Measurements from ENCODE around the gene TMEM14C. TPM values are rescaled to one million over a fixed set of nuclear protein-coding genes. Genes with fewer than 3 reads are reported as not detected.
"Not testable (repeated sequence)": the region's sequence is repeated elsewhere in the genome, so short reads cannot be mapped to it uniquely, and the experiment has no call there.

Gene TMEM14C
- total RNA-seq, 2 donors from 2014 or later, result 67.2 to 91.1 TPM

DNA sequence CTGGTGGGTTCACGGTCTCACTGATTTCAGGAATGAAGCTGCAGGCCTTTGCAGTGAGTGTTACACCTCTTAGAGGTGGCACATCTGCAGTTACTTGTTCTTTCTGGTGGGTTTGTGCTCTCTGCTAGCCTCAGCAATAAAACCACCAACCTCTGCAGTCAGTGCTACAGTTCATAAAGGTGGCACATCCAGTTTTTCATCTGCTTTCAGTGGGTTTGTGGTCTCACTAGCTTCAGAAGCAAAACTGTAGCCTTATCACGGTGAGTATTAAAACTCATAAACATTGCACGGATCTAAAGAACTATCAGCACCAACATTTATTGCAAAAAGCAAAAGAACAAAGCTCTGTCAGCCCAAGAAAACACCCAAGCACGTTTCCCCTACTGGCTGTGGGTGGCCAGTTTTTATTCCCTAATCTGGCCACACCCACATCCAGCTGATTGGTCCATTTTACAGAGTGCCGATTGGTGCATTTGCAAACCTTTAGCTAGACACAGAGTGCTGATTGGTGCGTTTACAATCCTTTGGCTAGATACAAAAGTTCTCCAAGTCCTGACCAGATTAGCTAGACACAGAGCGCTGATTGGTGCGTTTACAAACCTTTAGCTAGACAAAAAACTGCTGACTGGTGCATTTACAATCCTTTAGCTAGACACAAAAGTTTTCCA, 3.4 kb upstream of the TMEM14C start:
- Mint-ChIP-seq H3K27ac (peak overlapping the region; percentile 50 to 88), H3K9me3 (peaks cover 0 to 9% of the 10 kb centered on the region in 2 donors), H3K36me3 (peaks cover 16 to 33% of the 10 kb centered on the region in 2 donors)
- DNase-seq (ENCODE audit: low spot score in 2 of 2) (peak in 1 of 2 donors; percentile 25), ATAC-seq (peak in 1 of 2 donors; percentile 1)

GRCh38 chr6:10719964-10720264, 3.0 kb upstream of the TMEM14C start:
- peaks cover 16 to 34% of the 10 kb centered on the region in 2 donors for H3K36me3 Mint-ChIP-seq
- ATAC-seq (no peak), DNase-seq (ENCODE audit: low spot score in 2 of 2) (no peak)
- peak overlapping the region; percentile 50 to 88 for H3K27ac Mint-ChIP-seq
- peaks cover 0 to 9% of the 10 kb centered on the region in 2 donors for H3K9me3 Mint-ChIP-seq

DNA sequence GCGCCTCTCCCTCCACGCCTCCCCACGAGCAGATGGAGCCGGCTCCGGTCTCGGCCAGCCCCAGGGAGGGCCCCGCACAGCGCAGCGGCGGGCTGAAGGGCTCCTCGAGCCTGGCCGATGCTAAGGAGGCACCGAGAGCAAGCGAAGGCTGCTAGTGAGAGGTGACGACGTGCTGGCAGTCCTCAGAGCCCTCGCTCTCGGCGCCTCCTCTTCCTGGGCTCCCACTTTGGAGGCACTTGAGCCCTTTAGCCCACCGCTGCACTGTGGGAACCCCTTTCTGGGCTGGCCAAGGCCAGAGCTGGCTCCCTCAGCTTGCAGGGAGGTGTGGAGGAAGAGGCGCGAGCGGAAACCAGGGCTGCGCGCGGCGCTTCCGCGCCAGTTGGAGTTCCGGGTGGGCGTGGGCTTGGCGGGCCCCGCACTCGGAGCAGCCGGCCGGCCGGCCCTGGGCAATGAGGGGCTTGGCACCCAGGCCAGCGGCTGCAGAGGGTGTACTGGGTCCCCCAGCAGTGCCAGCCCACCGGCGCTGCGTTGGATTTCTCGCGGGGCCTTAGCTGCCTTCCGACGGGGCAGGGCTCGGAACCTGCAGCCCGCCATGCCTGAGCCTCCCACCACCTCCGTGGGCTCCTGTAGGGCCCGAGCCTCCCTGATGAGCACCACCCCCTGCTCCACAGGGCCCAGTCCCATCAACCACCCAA, 2.5 kb upstream of the TMEM14C start:
- peaks cover 21 to 36% of the 10 kb centered on the region in 2 donors for H3K36me3 Mint-ChIP-seq

DNA sequence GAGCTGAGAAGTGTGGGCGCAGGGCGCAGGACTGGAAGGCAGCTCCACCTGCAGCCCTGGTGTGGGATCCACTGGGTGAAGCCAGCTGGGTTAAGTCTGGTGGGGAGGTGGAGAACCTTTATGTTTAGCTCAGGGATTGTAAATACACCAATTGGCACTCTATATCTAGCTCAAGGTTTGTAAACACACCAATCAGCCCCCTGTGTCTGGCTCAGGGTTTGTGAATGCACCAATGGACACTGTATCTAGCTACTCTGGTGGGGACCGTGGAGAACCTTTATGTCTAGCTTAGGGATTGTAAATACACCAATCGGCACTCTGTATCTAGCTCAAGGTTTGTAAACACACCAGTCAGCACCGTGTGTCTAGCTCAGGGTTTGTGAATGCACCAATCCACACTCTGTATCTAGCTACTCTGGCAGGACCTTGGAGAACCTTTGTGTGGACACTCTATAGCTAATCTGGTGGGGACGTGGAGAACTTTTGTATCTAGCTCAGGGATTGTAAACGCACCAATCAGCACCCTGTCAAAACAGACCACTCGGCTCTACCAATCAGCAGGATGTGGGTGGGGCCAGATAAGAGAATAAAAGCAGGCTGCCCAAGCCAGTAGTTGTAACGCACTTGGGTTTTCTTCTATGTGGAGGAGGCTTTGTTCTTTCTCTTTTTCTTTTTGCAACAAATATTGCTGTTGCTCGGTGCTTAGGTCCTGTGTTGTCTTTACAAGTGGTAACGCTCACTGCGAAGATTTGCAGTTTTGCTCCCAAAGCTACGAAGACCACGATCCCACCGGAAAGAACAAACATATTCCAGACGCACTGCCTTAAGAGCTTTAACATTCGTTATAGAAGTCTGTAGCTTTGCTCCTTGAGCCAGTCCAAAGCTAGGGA, 1.7 kb upstream of the TMEM14C start:
- ATAC-seq; H3K9me3 Mint-ChIP-seq; DNase-seq (ENCODE audit: low spot score in 2 of 2): not testable (repeated sequence)
- H3K36me3 Mint-ChIP-seq, result peaks cover 26 to 43% of the 10 kb centered on the region in 2 donors
- peak overlapping the region; percentile 44 to 88 for H3K27ac Mint-ChIP-seq

More for the DNA sequence above, 2.5 kb upstream of the TMEM14C start:
- Mint-ChIP-seq H3K27ac (peak overlapping the region; percentile 44 to 88), H3K9me3 (peaks cover 0 to 9% of the 10 kb centered on the region in 2 donors)
- ATAC-seq, result peak; percentile 13 to 25
- DNase-seq (ENCODE audit: low spot score in 2 of 2), result peak; percentile 54 to 71

GRCh38 chr6:10721850-10722569, 860 bp upstream of the TMEM14C start:
- DNase-seq (ENCODE audit: low spot score in 2 of 2) (no peak), ATAC-seq (no peak)
- H3K27ac Mint-ChIP-seq, result peak overlapping the region; percentile 87 to 88
- peaks cover 26 to 43% of the 10 kb centered on the region in 2 donors for H3K36me3 Mint-ChIP-seq
- H3K9me3 Mint-ChIP-seq, result peaks cover 0 to 9% of the 10 kb centered on the region in 2 donors

GRCh38 chr6:10722570-10722819, 375 bp upstream of the TMEM14C start:
- DNase-seq (ENCODE audit: low spot score in 2 of 2) (no peak), ATAC-seq (no peak)
- peaks cover 0 to 9% of the 10 kb centered on the region in 2 donors for H3K9me3 Mint-ChIP-seq
- H3K27ac Mint-ChIP-seq, result peak overlapping the region; percentile 87 to 88
- peaks cover 26 to 43% of the 10 kb centered on the region in 2 donors for H3K36me3 Mint-ChIP-seq

DNA sequence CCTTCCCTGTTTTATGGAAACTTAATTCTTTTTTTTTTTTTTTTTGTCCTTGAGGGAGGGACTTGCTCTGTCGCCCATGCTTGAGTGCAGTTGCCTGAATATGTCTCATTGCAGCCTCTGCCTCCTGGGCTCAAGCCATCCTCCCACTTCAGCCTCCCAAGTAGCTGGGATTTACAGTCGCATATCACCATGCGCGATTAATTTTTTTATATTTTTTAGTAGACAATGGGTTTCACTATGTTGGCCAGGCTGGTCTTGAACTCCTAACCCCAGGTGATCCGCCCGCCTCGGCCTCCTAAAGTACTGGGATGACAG, 654 bp downstream of the TMEM14C start:
- ATAC-seq (no peak), DNase-seq (ENCODE audit: low spot score in 2 of 2) (no peak)
- Mint-ChIP-seq H3K36me3 (peaks cover 31 to 42% of the 10 kb centered on the region in 2 donors), H3K27ac (peak overlapping the region; percentile 87 to 88), H3K9me3 (peaks cover 0 to 7% of the 10 kb centered on the region in 2 donors)

DNA sequence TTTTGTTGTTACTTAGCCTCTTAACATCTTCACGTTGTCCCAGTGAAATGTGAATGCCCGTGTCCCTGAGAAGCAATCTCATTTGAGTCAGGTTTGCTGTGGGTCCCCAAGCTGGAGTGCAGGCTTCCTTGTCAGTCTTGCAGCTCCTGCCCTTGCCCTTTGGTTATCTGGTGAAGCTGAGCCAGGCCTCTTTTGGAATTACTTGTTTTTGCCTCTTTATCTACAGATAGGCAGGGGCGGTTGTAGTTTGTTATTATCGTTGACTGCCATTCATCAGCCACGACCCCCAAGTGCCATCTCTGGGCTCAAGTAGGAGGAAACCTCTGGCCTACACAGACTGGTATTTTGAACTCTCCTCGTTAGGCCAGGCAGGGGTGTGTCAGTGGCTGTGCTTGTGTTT, 2.2 kb downstream of the TMEM14C start:
- ATAC-seq, result no peak
- no peak for DNase-seq (ENCODE audit: low spot score in 2 of 2)
- no peak overlapping the region for H3K27ac Mint-ChIP-seq
- peaks cover 31% of the 10 kb centered on the region in 2 donors for H3K36me3 Mint-ChIP-seq
- H3K9me3 Mint-ChIP-seq, result no peaks in the 10 kb centered on the region

GRCh38 chr6:10725716-10726115, 2.8 kb downstream of the TMEM14C start:
- H3K27ac Mint-ChIP-seq, result no peak overlapping the region
- no peak for DNase-seq (ENCODE audit: low spot score in 2 of 2)
- H3K36me3 Mint-ChIP-seq, result peaks cover 31 to 37% of the 10 kb centered on the region in 2 donors
- ATAC-seq, result no peak
- no peaks in the 10 kb centered on the region for H3K9me3 Mint-ChIP-seq

GRCh38 chr6:10730254-10730653, 7.4 kb downstream of the TMEM14C start:
- DNase-seq (ENCODE audit: low spot score in 2 of 2), result no peak
- Mint-ChIP-seq H3K9me3 (no peaks in the 10 kb centered on the region), H3K27ac (no peak overlapping the region), H3K36me3 (peaks cover 19 to 24% of the 10 kb centered on the region in 2 donors)
- no peak for ATAC-seq

- Mint-ChIP-seq H3K27ac (peak overlapping the region; percentile 50 to 67), H3K36me3 (peaks cover 8 to 12% of the 10 kb centered on the region in 2 donors), H3K9me3 (no peaks in the 10 kb centered on the region)
- peak in 1 of 2 donors; percentile 46 for ATAC-seq
- no peak for DNase-seq (ENCODE audit: low spot score in 2 of 2)
Observed at GRCh38 chr6:10733151-10733715, 10.4 kb downstream of the TMEM14C start.

GRCh38 chr6:10733863-10734262, 11.0 kb downstream of the TMEM14C start:
- Mint-ChIP-seq H3K27ac (peak overlapping the region; percentile 50 to 67), H3K36me3 (peaks cover 7 to 12% of the 10 kb centered on the region in 2 donors), H3K9me3 (no peaks in the 10 kb centered on the region)
- ATAC-seq (no peak), DNase-seq (ENCODE audit: low spot score in 2 of 2) (no peak)

GRCh38 chr6:10736731-10737130, 13.9 kb downstream of the TMEM14C start:
- DNase-seq (ENCODE audit: low spot score in 2 of 2), result no peak
- no peak for ATAC-seq
- Mint-ChIP-seq H3K9me3 (no peaks in the 10 kb centered on the region), H3K27ac (no peak overlapping the region), H3K36me3 (peaks cover 6 to 7% of the 10 kb centered on the region in 2 donors)

DNA sequence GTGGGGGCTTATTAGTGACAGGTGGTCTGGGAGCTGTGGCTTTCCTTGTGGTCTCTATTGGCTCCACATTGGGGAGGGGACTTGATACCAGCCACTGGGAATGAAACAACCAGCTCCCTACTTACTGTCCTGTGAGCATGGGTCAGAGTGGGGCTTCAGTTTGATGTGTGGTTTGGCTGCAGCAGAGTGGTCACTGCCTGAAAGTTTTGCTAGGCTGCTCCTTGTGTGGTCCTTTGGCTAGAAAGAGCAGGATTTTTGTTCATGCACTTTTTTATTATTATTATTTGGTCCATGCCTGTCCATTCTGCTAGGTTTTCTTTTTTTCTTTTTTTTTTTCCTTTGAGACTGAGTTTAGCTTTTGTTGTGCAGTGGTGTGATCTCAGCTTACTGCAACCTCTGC, 17.2 kb downstream of the TMEM14C start:
- Mint-ChIP-seq H3K36me3 (no peaks in the 10 kb centered on the region), H3K27ac (no peak overlapping the region), H3K9me3 (no peaks in the 10 kb centered on the region)
- ATAC-seq (no peak), DNase-seq (ENCODE audit: low spot score in 2 of 2) (no peak)

- H3K36me3 Mint-ChIP-seq; H3K27ac Mint-ChIP-seq; DNase-seq (ENCODE audit: low spot score in 2 of 2); H3K9me3 Mint-ChIP-seq; ATAC-seq: not testable (repeated sequence)
Observed at GRCh38 chr6:10741643-10742042, 18.8 kb downstream of the TMEM14C start.

GRCh38 chr6:10742251-10742650, 19.4 kb downstream of the TMEM14C start:
- Mint-ChIP-seq H3K9me3 (no peaks in the 10 kb centered on the region), H3K36me3 (peaks cover 8% of the 10 kb centered on the region in 2 donors), H3K27ac (no peak overlapping the region)
- DNase-seq (ENCODE audit: low spot score in 2 of 2) (no peak), ATAC-seq (no peak)
